Activated CD8-positive, alpha-beta memory T cell treated with anti-CD3 and anti-CD28 coated beads for 36 hours (primary cell): ENCODE measurements around the gene PTPRF. TPM values are rescaled to one million over a fixed set of nuclear protein-coding genes. Genes with fewer than 3 reads are reported as not detected.

Source experiments
- CTCF ChIA-PET: fragments of 350-600 bp; sonication (Branson Sonifier 250); formaldehyde crosslinking; loops from one replicate; lab custom pipeline; 2021; ENCODE audit warnings: antibody characterized with exemption; lab: Charles Lee
- POLR2A ChIA-PET: fragments of 350-600 bp; sonication (Branson Sonifier 250); formaldehyde crosslinking; loops from one replicate; lab custom pipeline; 2021; ENCODE audit warnings: antibody characterized with exemption; lab: Charles Lee
- total RNA-seq, 2 experiments: library from RNA; stranded (reverse); gene quantifications; one replicate each; pipeline ENCODE4 v1.2.3, GENCODE V29; 2021

PTPRF gene
- total RNA-seq, 2 experiments from 2014 or later: 0.67 to 0.86 TPM

DNA sequence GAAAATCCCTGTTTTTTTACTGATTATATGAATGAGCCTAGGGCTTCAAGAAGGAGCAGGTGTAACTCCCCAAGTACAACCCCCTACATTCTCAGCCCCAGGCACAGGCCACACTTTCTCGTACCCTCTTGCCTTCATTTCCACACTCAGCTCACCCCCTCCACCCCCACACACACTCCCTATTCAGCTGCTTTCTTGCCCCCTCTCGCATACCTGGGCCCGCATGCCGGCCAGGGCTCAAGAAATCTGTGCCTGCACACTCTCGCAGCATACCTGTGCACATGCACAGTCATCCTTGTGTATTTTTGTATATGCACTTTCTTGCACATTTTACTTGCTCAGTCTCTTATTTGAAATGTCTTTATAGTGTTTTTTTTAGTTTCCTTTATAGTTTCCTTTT is 2.0 kb downstream of the PTPRF start:
- ChIA-PET CTCF (interaction anchor here (1.3 kb wide), 1 partner anchor 401 kb away, joined by 4 read pairs; the partner anchor contains the start of gene ARTN), POLR2A (no interaction called here)

- POLR2A ChIA-PET: no interaction called here
- CTCF ChIA-PET: interaction anchor here (0.8 to 1.0 kb wide), 3 partner anchors 230 to 412 kb away, joined by 3 read pairs; no protein-coding TSS in a partner anchor
Measured at GRCh38 chr1:43533584-43533983, 2.9 kb downstream of the PTPRF start.

DNA sequence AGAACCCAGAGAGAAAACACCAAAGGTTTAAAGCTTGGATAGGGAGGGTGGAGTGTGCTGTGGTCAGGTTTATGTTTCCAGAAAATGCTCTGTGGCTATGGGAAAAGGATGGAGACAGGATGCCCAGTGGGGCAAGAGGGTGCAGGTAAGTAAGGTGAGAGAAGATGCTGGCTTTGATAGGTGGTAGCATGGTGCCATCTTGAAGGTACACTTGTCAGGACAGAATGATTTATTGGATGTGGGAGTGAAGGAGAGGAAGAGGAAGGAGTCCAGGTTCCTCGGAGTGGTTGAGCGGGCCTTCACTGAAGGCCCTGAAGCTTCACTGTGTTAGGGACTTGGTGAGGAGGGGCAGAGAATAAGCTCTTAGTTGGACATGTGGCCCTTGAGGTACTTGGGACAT is 3.6 kb downstream of the PTPRF start:
- CTCF ChIA-PET: interaction anchor here (0.8 to 1.0 kb wide), 2 partner anchors 229 to 412 kb away, joined by 3 read pairs; no protein-coding TSS in a partner anchor
- POLR2A ChIA-PET: no interaction called here

GRCh38 chr1:43536196-43536863 is 5.6 kb downstream of the PTPRF start:
- POLR2A ChIA-PET: no interaction called here

GRCh38 chr1:43536864-43537358 is 6.2 kb downstream of the PTPRF start:
- ChIA-PET POLR2A (no interaction called here), CTCF (no interaction called here)

More at GRCh38 chr1:43536196-43536863, 5.6 kb downstream of the PTPRF start:
- CTCF ChIA-PET: interaction anchor here (0.6 kb wide), 1 partner anchor 822 kb away, joined by 4 read pairs; no protein-coding TSS in a partner anchor

DNA sequence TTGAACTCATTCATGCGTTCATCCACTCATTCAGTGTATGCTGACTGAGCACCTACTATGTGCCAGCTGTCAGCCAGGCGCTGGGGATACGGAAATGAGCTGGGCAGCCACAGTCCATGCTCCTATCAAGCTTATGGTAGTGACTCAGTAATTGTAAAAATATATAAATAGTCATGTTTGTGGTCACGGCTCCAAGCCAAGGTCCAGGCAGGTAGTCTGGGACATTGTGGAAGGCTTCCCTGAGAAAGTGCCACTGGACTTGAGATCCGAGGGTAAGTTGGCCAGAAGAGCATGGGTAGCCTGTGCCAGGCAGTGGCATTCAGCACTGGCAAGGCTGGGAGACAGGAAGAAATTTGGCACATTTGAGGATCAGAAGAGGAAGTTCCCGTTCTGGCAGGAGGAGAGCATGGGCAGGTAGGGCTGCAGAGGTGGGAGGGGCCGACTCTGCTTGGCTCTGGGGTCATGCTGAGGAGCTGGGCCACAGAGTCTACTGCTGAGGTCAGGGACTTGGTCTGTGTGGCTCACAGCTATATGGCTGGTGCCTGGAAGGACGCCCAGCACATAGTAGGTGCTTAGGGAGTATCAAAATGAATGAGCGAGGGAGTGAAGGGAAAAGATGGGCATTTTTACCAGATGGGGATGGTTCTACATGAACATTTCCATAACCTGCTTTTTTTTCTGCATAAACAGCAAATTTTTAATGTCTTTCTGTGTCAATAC is 6.9 kb downstream of the PTPRF start:
- ChIA-PET POLR2A (no interaction called here), CTCF (no interaction called here)

DNA sequence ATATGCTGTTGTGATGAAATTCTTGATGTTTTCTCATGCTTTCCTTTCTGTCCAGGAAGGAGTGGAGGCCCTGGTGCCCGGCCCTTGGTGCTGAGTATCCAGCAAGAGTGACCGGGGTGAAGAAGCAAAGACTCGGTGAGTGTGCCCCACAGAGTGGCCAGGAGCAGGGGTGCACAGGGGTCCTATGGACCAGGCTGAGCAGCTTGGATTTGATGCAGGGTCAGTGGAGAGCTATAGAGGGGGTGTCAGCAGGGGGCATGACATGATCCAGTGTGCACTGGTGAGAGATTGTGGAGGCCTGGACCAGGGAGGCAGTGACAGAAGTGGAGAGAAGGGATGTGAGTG is 7.4 kb downstream of the PTPRF start:
- CTCF ChIA-PET: no interaction called here
- POLR2A ChIA-PET: no interaction called here

DNA sequence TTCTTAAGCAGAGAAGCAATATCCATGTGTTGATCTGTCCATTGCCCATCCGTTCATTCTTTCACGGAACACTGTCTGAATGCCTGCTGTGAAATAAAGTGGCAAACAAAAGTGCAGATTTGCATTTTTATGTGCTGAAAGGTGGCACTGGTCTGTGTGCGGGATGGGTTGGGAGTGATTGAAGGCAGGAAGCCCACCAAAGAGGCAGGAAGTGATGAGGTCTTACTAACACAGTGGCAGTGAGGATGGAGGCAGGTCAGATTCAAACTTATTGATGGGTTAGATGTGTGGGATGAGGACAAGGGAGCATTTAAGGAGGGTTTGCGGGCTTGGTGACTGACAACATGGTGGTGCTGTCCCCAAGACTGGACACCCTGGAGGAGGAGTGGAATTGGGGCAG is 8.3 kb downstream of the PTPRF start:
- ChIA-PET CTCF (no interaction called here), POLR2A (no interaction called here)

DNA sequence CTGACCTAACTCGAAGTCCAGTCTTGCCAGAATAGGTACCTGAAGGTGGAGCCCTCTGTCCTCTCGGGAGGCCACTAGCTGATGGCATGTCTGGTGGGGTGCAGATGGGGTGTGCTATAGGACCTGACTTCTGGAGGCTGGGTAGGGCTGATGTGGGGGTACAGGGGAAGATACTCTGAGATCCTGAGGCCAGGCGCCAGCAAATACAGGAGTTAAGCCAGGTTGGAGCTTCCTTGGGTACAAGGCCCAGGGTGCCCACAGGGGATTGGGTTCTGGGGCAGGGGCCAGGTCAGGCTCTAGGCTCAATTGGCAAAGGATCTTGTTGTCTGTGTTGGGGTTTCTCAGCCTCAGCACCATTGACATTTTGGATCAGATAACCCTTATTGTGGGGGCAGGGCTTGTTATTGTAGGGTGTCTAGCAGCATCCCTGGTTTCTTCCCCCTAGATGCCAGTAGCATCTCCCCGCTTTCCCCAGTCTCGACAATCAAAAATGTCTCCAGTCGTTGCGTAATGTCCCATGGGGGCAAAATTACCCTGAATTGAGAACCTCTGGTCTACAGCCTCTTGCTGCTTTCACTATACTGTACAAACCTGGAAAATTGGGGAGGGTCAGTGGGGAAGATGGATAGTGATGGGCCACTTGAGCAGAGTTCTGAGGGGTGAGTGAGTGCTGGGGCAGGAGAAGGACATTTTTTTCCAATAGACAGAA is 9.2 kb downstream of the PTPRF start:
- CTCF ChIA-PET: no interaction called here

GRCh38 chr1:43540653-43541071 is 10.0 kb downstream of the PTPRF start:
- ChIA-PET POLR2A (no interaction called here), CTCF (no interaction called here)

More for the DNA sequence above, 9.2 kb downstream of the PTPRF start:
- POLR2A ChIA-PET: no interaction called here

DNA sequence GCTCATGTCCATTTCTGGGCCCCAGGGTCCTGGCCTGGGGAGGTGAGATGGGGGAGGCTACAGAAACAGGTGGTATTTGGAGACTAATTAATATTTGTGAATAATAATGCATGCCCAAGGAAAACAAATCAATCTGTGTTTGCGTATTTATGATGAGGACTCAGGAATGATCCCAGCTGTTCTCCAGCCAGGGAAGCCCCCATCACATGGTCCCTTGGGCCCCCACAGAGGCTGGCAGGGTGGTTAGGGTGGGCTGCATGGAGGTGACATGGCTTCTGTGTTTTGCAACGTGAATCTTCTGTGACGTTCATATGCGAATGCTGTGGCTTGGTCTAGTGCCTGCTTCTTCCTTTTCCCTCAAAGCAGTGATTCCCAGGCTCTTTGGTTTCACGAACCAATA is 10.5 kb downstream of the PTPRF start:
- POLR2A ChIA-PET: no interaction called here
- CTCF ChIA-PET: interaction anchor here (1.6 kb wide), 1 partner anchor 13 kb away, joined by 3 read pairs; no protein-coding TSS in a partner anchor

DNA sequence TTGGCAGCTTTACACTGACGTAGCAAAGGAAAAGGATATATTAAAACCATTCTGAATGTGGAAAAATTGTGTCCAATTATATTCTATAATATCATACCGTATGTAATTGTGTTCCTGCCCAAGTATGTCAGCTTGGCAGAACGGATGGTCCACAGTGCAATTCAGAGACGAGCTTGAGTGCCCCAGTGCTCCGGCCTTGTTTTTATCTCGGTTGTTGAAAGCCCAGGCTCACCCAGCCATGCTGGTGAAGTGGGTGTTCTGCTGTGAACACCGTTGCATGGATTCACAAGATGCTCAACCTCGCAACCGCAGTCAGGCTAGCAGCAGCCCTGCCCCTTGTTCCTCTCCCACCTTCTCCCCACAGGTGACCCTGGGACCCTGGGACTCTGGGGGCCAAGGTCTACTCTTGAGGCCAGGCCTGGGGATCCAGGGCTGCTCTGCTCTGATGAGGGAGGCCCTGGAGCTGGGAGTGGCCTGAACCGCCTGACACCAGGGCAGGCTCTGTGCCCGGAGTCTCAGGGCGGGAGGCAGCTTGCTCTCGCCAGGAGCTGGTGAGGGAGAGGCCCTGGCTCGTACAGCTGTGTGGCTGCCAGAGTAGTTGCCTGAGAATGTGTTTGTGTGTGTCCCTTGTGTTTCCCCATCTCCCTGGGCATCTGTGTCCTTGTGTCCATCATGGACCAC is 11.2 kb downstream of the PTPRF start:
- ChIA-PET POLR2A (no interaction called here), CTCF (interaction anchor here (1.6 kb wide), 1 partner anchor 12 kb away, joined by 3 read pairs; no protein-coding TSS in a partner anchor)

GRCh38 chr1:43542527-43543458 is 12.1 kb downstream of the PTPRF start:
- ChIA-PET POLR2A (no interaction called here), CTCF (interaction anchor here (1.6 kb wide), 1 partner anchor 12 kb away, joined by 3 read pairs; no protein-coding TSS in a partner anchor)

- ChIA-PET POLR2A (no interaction called here), CTCF (no interaction called here)
Measured at GRCh38 chr1:43543567-43543966, 12.9 kb downstream of the PTPRF start.

GRCh38 chr1:43545339-43545694 is 14.6 kb downstream of the PTPRF start:
- CTCF ChIA-PET: no interaction called here
- POLR2A ChIA-PET: no interaction called here

- ChIA-PET POLR2A (no interaction called here), CTCF (no interaction called here)
Measured at GRCh38 chr1:43545695-43546387, 15.2 kb downstream of the PTPRF start.

DNA sequence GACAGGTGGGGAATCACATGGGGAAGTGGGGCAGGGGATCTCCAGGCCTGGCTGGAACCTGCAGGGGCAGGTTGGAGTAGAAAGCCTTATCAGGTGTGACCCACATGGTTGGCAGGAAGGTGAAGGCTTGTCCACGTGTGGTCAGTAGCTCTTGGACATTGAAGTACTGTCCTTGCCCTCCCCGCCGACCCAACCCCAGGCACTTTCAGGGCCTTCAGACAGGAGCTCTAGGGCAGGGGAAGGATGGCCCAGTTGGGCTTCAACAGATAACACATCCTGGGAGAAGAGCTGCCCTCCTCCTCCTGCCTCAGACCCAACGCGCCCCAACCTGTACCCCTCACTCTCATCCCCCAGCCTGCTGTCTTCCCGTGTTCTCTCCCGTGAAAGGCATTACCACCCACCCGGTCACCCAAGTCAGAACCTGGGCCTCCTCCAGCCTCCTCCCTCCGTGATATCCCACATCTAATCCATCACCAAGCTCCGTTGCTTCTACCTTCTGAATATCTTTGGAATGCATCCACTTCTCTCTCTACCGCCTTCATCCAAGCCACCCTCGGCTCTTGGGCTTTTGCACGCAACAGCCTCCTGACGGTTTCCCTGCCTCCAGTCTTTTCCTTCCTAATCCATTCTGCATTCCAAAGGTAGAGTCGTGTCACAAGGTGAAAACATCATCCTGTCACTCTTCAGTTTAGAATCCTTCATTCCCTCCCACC is 15.9 kb downstream of the PTPRF start:
- CTCF ChIA-PET: no interaction called here

More for the DNA sequence above, 15.9 kb downstream of the PTPRF start:
- POLR2A ChIA-PET: no interaction called here
